WTC11 (cell line): ENCODE measurements around the gene MAN2B1. TPM values are rescaled to one million over a fixed set of nuclear protein-coding genes. Genes with fewer than 3 reads are reported as not detected.

ENCODE experiments used
- ATAC-seq: fragments of 200-7000 bp; cut with Tn5 transposase; 2 replicates; pipeline ENCODE4 v1.10.0; 2021; ENCODE audit warnings: mild to moderate bottlenecking, moderate library complexity
- CTCF ChIA-PET: fragments of 300-600 bp; sonication (Branson Sonifier 250); formaldehyde crosslinking; loops from one replicate; lab custom pipeline; 2021; ENCODE audit warnings: antibody characterized with exemption; lab: Charles Lee
- POLR2A ChIA-PET: fragments of 350-600 bp; sonication (Branson Sonifier 250); formaldehyde crosslinking; loops from one replicate; lab custom pipeline; 2021; ENCODE audit warnings: antibody characterized with exemption; lab: Charles Lee
- DNase-seq: peaks from one replicate; pipeline ENCODE4 v3.0.0; 2021; ENCODE audit warnings: low spot score
- H3K27ac Mint-ChIP-seq: 2 replicates; pipeline ENCODE4 v1.8.0; 2021; ENCODE audit warnings: mixed read lengths
- H3K27me3 Mint-ChIP-seq: 2 replicates; pipeline ENCODE4 v1.8.0; 2021; ENCODE audit warnings: low read depth, mild to moderate bottlenecking, moderate library complexity, mixed read lengths
- H3K36me3 Mint-ChIP-seq: 2 replicates; pipeline ENCODE4 v1.8.0; 2021; ENCODE audit warnings: mixed read lengths
- H3K4me1 Mint-ChIP-seq: 2 replicates; pipeline ENCODE4 v1.8.0; 2022; ENCODE audit warnings: mixed read lengths
- H3K4me3 Mint-ChIP-seq: 2 replicates; pipeline ENCODE4 v1.8.0; 2021; ENCODE audit warnings: mild to moderate bottlenecking, moderate library complexity, mixed read lengths
- H3K9me3 Mint-ChIP-seq: 2 replicates; pipeline ENCODE4 v1.8.0; 2021; ENCODE audit warnings: mixed read lengths
- CREB1 ChIP-seq: sonication (generic); formaldehyde crosslinking; IDR thresholded peaks from 2 replicates; pipeline ENCODE4 v1.8.0; 2023; ENCODE audit warnings: mild to moderate bottlenecking, missing genetic modification reagents
- ESRRA ChIP-seq: sonication (generic); formaldehyde crosslinking; IDR thresholded peaks from 2 replicates; pipeline ENCODE4 v1.8.1; 2022; ENCODE audit warnings: mild to moderate bottlenecking, missing genetic modification reagents, borderline replicate concordance
- HMGA2 ChIP-seq: fragments of 250-450 bp; sonication (Bioruptor Pico); IDR thresholded peaks from 2 replicates; pipeline ENCODE4 v1.4.0; 2021; ENCODE audit warnings: mild to moderate bottlenecking, moderate library complexity
- JUN ChIP-seq: sonication (generic); formaldehyde crosslinking; IDR thresholded peaks from 2 replicates; pipeline ENCODE4 v1.8.0; 2023; ENCODE audit warnings: mild to moderate bottlenecking, missing genetic modification reagents
- NFYB ChIP-seq: sonication (generic); formaldehyde crosslinking; conservative IDR thresholded peaks from 2 replicates; pipeline ENCODE4 v1.8.0; 2022; ENCODE audit warnings: low read depth, missing genetic modification reagents
- TEAD1 ChIP-seq: sonication (generic); formaldehyde crosslinking; IDR thresholded peaks from 2 replicates; pipeline ENCODE4 v1.8.0; 2022; ENCODE audit warnings: mild to moderate bottlenecking, missing genetic modification reagents
- ZNF121 ChIP-seq: sonication (generic); formaldehyde crosslinking; IDR thresholded peaks from 2 replicates; pipeline ENCODE4 v1.8.0; 2023; ENCODE audit warnings: missing genetic modification reagents
- ZNF671 ChIP-seq: fragments of 250-450 bp; sonication (Bioruptor Pico); IDR thresholded peaks from 2 replicates; pipeline ENCODE4 v1.8.0; 2021; ENCODE audit warnings: mild to moderate bottlenecking
- total RNA-seq: library from RNA; stranded (reverse); gene quantifications from 3 replicates; pipeline ENCODE4 v1.2.3, GENCODE V29; 2021
- TF ChIP-seq, protein P1 (sequence below): sonication (generic); formaldehyde crosslinking; IDR thresholded peaks from 2 replicates; pipeline ENCODE4 v1.8.1; 2022; ENCODE audit warnings: mild to moderate bottlenecking, moderate library complexity, missing genetic modification reagents
- TF ChIP-seq, protein P2 (sequence below): sonication (generic); formaldehyde crosslinking; IDR thresholded peaks from 2 replicates; pipeline ENCODE4 v1.8.1; 2023; ENCODE audit warnings: mild to moderate bottlenecking, moderate library complexity, missing genetic modification reagents
- TF ChIP-seq, protein P3 (sequence below): sonication (generic); formaldehyde crosslinking; IDR thresholded peaks from 2 replicates; pipeline ENCODE4 v1.8.0; 2022; ENCODE audit warnings: mild to moderate bottlenecking, missing genetic modification reagents
- TF ChIP-seq, protein P4 (sequence below): sonication (generic); formaldehyde crosslinking; IDR thresholded peaks from 2 replicates; pipeline ENCODE4 v1.8.1; 2023; ENCODE audit warnings: mild to moderate bottlenecking, missing genetic modification reagents, borderline replicate concordance

Gene MAN2B1
- total RNA-seq, 1 experiment from 2014 or later = 73.4 TPM

DNA sequence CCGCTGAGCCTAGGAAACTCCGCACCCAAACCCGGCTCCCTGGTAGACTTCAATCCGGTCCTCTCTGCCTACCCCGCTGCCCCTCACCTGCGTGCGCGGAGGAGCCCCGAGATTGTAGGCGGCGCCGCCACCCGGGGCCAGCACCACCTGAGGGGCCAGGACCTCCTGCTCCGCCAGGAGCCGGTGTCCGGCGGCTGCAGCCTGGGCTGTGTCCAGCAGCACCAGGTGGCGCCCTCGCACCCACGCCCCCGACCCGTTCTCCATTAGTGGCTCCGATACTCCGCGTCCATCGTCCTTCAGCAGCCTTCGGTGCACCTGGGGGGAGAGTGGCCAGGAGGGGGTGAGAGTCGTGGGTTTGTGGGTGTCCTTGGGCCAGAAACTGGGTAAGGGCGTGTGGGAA is 18.5 kb downstream of the MAN2B1 start (continued):
- TF ChIP-seq, protein P1, sequence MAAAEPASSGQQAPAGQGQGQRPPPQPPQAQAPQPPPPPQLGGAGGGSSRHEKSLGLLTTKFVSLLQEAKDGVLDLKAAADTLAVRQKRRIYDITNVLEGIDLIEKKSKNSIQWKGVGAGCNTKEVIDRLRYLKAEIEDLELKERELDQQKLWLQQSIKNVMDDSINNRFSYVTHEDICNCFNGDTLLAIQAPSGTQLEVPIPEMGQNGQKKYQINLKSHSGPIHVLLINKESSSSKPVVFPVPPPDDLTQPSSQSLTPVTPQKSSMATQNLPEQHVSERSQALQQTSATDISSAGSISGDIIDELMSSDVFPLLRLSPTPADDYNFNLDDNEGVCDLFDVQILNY (CRISPR knock-in tag) = no peak
- TF ChIP-seq, protein P2, sequence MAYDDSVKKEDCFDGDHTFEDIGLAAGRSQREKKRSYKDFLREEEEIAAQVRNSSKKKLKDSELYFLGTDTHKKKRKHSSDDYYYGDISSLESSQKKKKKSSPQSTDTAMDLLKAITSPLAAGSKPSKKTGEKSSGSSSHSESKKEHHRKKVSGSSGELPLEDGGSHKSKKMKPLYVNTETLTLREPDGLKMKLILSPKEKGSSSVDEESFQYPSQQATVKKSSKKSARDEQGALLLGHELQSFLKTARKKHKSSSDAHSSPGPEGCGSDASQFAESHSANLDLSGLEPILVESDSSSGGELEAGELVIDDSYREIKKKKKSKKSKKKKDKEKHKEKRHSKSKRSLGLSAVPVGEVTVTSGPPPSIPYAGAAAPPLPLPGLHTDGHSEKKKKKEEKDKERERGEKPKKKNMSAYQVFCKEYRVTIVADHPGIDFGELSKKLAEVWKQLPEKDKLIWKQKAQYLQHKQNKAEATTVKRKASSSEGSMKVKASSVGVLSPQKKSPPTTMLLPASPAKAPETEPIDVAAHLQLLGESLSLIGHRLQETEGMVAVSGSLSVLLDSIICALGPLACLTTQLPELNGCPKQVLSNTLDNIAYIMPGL (CRISPR knock-in tag) = peak; percentile 74
- TF ChIP-seq JUN (CRISPR knock-in tag) = no peak
- no peak for TF ChIP-seq HMGA2 (CRISPR knock-in tag)
- TF ChIP-seq, all 79 proteins: peak for 6

DNA sequence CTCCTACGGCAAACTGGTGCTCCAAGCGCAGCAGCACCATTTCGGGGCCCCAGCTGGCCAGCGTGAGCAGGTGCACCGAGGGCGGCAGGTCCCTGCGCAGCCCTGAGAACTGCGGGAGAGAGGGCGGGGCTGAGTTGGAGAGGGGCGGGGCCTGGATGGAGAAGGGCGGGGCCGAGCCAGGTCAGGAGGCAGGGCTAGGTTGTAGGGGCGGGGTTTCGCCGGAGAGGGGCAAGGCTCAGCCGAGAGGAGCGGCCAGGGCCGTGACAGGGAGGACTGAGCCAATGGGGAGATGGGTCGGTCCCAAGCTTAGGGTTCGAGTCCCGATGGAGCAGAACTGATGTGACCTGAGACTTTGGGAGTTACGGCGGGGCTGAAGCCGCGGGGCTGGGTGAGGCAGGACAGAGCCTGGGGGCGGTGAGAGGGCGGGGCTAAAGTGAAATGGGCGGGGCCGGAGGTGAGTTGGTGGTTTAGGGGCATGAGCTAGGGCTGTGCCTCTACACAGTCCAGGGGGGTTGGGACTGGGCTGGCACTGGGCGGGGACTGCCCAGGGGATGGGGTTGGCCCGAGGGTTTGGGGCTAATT is 19.0 kb downstream of the MAN2B1 start:
- ChIA-PET POLR2A (interaction anchor here (0.6 to 1.2 kb wide), 5 partner anchors 17 to 1668 kb away, joined by 3 to 7 read pairs (median 6); partner anchors contain the start of genes MAN2B1, WDR83, ZNF490 and ZNF791), CTCF (interaction anchor here (0.6 to 3.3 kb wide), 16 partner anchors 8 to 403 kb away, joined by 3 to 23 read pairs (median 6); partner anchors contain the start of genes DHPS, MAN2B1, WDR83 and ZNF490)
- H3K27me3 Mint-ChIP-seq = peaks cover 11% of the 10 kb centered on the region
- no peaks in the 10 kb centered on the region for H3K9me3 Mint-ChIP-seq
- TF ChIP-seq ZNF671 (CRISPR knock-in tag) (no peak), ZNF121 (CRISPR knock-in tag) (peak; percentile 93)
- TF ChIP-seq, all 79 proteins: peak for 1
- DNase-seq = peak; percentile 95
- Mint-ChIP-seq H3K27ac (peak overlapping the region; percentile 95), H3K4me1 (peaks cover 11% of the 10 kb centered on the region), H3K36me3 (peaks cover 6% of the 10 kb centered on the region), H3K4me3 (peak overlapping the region; percentile 76)
- peak; percentile 92 for ATAC-seq

DNA sequence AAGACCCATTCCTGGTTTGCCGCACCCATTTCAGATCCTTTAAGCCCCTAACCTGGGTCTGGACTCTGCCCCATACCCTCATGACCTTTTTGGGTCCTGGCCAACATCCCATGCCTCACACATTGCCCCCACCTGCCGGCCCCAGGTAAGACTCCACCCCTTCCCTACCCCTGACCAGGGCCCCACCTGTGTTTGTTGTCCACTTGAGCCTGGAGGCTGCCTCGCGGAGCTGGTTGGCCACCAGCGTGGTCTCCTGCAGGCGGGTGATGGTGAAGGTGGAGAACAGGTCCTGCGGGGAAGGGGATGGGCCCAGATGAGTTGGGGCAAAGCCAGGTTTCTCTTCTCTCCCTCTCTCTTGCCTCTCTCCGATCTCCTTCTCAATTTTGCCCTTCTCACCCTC is 19.5 kb downstream of the MAN2B1 start:
- Mint-ChIP-seq H3K9me3 (no peaks in the 10 kb centered on the region), H3K4me3 (peak overlapping the region; percentile 76), H3K27ac (peak overlapping the region; percentile 95), H3K27me3 (peaks cover 11% of the 10 kb centered on the region), H3K4me1 (peaks cover 11% of the 10 kb centered on the region), H3K36me3 (peaks cover 6% of the 10 kb centered on the region)
- ChIA-PET POLR2A (interaction anchor here (0.6 to 1.2 kb wide), 5 partner anchors 17 to 1667 kb away, joined by 3 to 7 read pairs (median 6); partner anchors contain the start of genes MAN2B1, WDR83, ZNF490 and ZNF791), CTCF (interaction anchor here (1.0 to 3.3 kb wide), 16 partner anchors 8 to 403 kb away, joined by 3 to 23 read pairs (median 6); partner anchors contain the start of genes DHPS, MAN2B1, WDR83 and ZNF490)
- ATAC-seq = no peak
- no peak for DNase-seq
- TF ChIP-seq TEAD1 (CRISPR knock-in tag) (no peak), NFYB (CRISPR knock-in tag) (no peak), ESRRA (CRISPR knock-in tag) (no peak), CREB1 (no peak)
- TF ChIP-seq, protein P3, sequence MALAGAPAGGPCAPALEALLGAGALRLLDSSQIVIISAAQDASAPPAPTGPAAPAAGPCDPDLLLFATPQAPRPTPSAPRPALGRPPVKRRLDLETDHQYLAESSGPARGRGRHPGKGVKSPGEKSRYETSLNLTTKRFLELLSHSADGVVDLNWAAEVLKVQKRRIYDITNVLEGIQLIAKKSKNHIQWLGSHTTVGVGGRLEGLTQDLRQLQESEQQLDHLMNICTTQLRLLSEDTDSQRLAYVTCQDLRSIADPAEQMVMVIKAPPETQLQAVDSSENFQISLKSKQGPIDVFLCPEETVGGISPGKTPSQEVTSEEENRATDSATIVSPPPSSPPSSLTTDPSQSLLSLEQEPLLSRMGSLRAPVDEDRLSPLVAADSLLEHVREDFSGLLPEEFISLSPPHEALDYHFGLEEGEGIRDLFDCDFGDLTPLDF (CRISPR knock-in tag) = no peak
- TF ChIP-seq, protein P4, sequence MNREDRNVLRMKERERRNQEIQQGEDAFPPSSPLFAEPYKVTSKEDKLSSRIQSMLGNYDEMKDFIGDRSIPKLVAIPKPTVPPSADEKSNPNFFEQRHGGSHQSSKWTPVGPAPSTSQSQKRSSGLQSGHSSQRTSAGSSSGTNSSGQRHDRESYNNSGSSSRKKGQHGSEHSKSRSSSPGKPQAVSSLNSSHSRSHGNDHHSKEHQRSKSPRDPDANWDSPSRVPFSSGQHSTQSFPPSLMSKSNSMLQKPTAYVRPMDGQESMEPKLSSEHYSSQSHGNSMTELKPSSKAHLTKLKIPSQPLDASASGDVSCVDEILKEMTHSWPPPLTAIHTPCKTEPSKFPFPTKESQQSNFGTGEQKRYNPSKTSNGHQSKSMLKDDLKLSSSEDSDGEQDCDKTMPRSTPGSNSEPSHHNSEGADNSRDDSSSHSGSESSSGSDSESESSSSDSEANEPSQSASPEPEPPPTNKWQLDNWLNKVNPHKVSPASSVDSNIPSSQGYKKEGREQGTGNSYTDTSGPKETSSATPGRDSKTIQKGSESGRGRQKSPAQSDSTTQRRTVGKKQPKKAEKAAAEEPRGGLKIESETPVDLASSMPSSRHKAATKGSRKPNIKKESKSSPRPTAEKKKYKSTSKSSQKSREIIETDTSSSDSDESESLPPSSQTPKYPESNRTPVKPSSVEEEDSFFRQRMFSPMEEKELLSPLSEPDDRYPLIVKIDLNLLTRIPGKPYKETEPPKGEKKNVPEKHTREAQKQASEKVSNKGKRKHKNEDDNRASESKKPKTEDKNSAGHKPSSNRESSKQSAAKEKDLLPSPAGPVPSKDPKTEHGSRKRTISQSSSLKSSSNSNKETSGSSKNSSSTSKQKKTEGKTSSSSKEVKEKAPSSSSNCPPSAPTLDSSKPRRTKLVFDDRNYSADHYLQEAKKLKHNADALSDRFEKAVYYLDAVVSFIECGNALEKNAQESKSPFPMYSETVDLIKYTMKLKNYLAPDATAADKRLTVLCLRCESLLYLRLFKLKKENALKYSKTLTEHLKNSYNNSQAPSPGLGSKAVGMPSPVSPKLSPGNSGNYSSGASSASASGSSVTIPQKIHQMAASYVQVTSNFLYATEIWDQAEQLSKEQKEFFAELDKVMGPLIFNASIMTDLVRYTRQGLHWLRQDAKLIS (CRISPR knock-in tag) = no peak
